Upper lobe of left lung (tissue), 4 donors: Measurements from ENCODE around the gene NPC2.

Experiments
- POLR2AphosphoS5 ChIP-seq, 2 donors: sonication (generic); formaldehyde crosslinking; IDR thresholded peaks; one replicate each; pipeline ENCODE4 v1.5.1; 2017; ENCODE audit warnings: antibody characterized with exemption in 2 of 2
- TF ChIP-seq, protein P1 (sequence below), 6 experiments: fragments of 450-650 bp in 4 of 6; fragments of 200-600 bp in 2 of 6; sonication (generic) in 2 of 6; IDR thresholded peaks; one replicate each; pipeline ENCODE4 v1.5.1; 2016 to 2019; ENCODE audit warnings: antibody characterized with exemption in 6 of 6

DNA sequence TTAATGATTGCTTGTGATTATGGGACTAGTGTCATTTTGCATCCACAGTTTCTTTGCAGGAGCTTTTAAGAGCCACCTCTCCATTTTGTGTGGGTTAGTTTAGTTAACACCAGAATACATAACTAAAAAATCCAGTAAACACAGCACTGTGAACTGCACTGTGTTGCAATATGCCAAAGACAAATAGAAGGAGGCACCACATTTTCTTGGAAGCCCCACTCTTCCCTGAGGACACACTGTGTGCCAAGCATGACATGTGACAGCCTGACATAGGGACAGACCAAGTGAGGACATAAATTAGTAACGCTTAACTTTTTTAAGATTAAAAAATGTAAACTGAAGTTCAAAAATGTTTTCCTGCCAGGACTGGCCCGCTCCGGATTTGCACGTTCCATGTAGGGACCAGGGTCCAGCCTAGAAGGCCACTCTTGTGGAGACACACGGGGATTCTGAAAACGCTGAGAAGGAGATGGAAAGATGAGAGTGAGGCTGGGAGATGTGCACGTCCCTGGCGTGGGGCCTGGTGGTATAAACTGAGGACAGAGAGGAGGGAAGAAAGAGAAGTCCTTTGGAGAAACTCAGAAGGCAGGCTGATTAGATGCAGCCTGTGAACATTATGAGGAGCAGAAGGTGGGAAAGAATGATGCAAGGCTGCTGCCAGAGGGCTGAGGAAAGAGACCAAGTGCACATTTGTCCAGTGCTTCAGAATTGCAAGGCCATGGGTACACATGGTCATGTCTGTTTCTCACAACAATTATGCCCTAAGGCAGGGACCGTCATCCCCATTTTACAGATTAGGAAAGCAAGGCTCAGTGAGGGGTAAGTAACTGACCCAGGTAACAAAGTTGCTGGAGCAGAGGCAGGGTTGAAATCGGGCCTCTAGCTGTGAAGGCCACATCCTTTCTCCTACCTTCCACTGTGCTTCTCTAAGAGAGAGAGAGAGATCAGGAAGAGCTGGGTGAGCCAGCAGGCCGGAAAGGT is 45.6 kb upstream of the NPC2 start:
- TF ChIP-seq, protein P1, sequence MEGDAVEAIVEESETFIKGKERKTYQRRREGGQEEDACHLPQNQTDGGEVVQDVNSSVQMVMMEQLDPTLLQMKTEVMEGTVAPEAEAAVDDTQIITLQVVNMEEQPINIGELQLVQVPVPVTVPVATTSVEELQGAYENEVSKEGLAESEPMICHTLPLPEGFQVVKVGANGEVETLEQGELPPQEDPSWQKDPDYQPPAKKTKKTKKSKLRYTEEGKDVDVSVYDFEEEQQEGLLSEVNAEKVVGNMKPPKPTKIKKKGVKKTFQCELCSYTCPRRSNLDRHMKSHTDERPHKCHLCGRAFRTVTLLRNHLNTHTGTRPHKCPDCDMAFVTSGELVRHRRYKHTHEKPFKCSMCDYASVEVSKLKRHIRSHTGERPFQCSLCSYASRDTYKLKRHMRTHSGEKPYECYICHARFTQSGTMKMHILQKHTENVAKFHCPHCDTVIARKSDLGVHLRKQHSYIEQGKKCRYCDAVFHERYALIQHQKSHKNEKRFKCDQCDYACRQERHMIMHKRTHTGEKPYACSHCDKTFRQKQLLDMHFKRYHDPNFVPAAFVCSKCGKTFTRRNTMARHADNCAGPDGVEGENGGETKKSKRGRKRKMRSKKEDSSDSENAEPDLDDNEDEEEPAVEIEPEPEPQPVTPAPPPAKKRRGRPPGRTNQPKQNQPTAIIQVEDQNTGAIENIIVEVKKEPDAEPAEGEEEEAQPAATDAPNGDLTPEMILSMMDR (IDR thresholded peaks at IDR 0.05): no peak
- no peak for TF ChIP-seq POLR2AphosphoS5 (IDR thresholded peaks at IDR 0.05)
